ENCODE results near the gene SH3GLB1.
A peak's percentile ranks its signal among the peaks of the same experiment; 100 is the strongest.

Gene SH3GLB1

GRCh38 chr1:86769065-86769464, 64.7 kb downstream of the SH3GLB1 start:
- no peak for FAIRE-seq

GRCh38 chr1:86773341-86774288, 69.2 kb downstream of the SH3GLB1 start:
- DNase-seq (ENCODE audit: insufficient read length, low spot score) (no peak), FAIRE-seq (no peak)

More at GRCh38 chr1:86769065-86769464, 64.7 kb downstream of the SH3GLB1 start:
- DNase-seq (ENCODE audit: insufficient read length, low spot score) = no peak

- peak; percentile 80 for FAIRE-seq
- peak; percentile 72 for DNase-seq (ENCODE audit: insufficient read length, low spot score)
These were observed 70.2 kb downstream of the SH3GLB1 start for GRCh38 chr1:86774305-86775295.

DNA sequence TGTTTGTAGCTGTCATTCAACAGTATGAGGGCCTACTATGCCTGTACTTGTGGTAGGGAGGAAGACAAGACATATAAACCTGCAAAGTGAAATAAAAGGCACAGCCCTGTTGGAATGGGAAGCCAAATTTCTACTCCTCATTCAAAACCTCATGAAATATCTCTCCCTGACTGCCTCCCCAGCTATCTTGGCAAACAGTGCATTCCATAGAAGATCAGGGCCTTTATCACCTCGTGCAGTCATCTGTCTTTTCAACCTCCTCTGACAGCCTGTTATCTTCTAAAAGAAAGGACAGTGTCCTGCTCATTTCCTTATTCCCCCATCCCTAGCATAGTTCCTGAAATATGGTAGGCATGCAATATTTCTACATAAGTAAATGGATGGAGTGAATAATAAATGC, 71.0 kb downstream of the SH3GLB1 start:
- FAIRE-seq (no peak), DNase-seq (ENCODE audit: insufficient read length, low spot score) (no peak)

GRCh38 chr1:86776108-86776507, 71.7 kb downstream of the SH3GLB1 start:
- FAIRE-seq (no peak), DNase-seq (ENCODE audit: insufficient read length, low spot score) (no peak)

DNA sequence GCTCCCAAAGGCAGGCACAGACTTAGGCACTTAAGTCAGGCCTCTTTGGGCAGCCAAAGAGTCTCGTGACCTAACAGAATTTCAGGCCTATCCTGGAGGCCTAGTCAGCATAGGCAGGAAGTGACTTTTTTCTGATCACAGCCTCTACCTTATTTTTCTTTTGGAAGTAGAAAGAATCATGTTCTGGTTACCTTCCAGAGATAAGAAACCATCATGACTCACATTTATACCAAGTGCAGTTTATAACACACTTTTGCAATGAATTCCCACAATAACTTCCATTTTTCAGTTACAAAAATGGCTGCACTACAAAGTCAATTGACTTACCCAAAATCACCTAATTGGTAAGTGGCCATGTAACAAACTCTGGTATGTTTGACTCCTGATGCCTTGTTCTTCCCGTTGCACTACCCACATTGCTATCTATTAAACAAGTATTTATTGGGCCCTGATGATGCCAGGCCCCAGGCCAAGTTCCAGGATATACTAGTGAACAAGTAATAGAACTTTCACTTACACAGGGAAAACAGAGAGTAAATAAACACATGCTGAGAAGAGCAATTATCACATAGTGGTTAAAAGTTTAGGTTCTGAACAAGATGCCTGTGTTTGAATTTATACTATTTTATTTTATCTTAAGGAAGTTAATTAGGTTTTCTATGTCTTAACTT, 74.3 kb downstream of the SH3GLB1 start:
- FAIRE-seq (no peak), DNase-seq (ENCODE audit: insufficient read length, low spot score) (no peak)

- FAIRE-seq = no peak
These were observed 75.2 kb downstream of the SH3GLB1 start for GRCh38 chr1:86779308-86780191.

DNA sequence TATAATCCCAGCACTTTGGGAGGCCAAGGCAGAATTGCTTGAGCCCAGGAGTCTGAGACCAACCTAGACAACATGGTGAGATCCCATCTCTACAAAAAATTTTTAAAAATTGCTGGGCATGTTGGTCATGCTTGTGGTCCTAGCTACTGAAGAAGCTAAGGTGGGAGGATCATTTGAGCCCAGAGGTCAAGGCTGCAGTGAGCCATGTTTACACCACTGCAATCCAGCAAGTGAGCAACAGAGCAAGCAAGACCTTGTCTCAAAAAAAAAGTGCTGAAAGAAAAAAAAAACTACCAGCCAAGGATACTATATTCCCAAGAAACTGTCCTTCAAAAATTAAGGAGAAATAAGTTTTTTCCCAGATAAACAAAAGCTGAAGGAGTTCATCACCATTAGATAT, 78.1 kb downstream of the SH3GLB1 start:
- DNase-seq (ENCODE audit: insufficient read length, low spot score) (no peak), FAIRE-seq (no peak)

More at GRCh38 chr1:86779308-86780191, 75.2 kb downstream of the SH3GLB1 start:
- DNase-seq (ENCODE audit: insufficient read length, low spot score) = no peak

- no peak for DNase-seq (ENCODE audit: insufficient read length, low spot score)
- no peak for FAIRE-seq
These were observed 83.2 kb downstream of the SH3GLB1 start for GRCh38 chr1:86787621-86788020.

DNA sequence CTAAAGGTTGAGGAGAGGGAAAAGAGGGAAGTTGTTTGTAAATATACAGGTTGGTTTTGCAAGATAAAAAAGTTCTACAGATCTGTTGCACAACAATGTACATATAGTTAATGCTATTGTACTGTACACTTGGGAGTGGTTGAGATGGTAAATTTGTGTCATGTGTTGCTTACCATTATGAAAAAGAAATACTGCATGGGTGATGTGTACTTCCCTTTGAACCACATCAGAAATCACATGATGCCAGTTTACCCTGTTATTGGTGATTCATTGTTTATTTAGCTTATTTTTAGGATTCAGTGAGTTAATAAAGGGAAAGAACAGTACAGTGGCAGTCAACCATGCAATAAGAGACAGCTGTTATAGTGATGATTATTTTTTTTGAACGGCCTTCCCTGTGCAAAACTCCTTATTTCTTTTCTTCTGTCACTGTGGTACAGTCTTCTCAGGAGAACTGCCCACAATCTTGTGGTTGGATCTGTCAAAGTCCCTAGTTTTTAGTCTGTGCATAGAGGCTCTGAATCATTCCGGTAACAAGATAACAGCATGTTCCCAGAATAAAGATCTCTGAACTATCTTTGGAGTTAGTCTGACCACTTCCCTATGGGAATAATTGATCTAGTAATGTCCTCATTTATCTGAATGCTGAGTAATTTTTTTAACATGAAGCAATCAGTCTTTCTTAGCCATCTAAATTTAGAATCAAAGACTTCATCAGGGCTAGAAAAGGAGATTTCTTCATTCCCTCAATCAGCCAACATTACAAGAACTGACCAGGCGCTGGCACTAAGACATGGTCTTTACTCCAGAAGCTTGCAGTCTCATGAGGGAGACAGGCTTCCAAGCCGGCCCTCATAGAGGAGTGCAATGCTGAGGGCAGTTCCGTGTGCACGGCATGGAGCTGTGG, 84.2 kb downstream of the SH3GLB1 start:
- DNase-seq (ENCODE audit: insufficient read length, low spot score) (no peak), FAIRE-seq (no peak)

GRCh38 chr1:86795316-86795715, 90.9 kb downstream of the SH3GLB1 start:
- FAIRE-seq = no peak

More at GRCh38 chr1:86795316-86795715, 90.9 kb downstream of the SH3GLB1 start:
- no peak for DNase-seq (ENCODE audit: insufficient read length, low spot score)

All from HTR-8/SVneo (cell line).